Spleen (tissue), 11 donors: ENCODE measurements around the gene THRA. TPM values are rescaled to one million over a fixed set of nuclear protein-coding genes. Genes with fewer than 3 reads are reported as not detected.

ENCODE experiments used
- DNase-seq: peaks from one replicate; pipeline ENCODE4 v3.0.0-alpha.2; 2020
- H3K27ac ChIP-seq, 8 donors: fragments of 200-600 bp; sonication (generic) in 7 of 8; 1 replicate in 4 of 8; 2 replicates in 4 of 8; pipeline versions ENCODE4 v1.5.0 to v1.8.0; 2016 to 2021; ENCODE audit warnings: inconsistent platforms in 4 of 8, mild to moderate bottlenecking in 4 of 8, moderate library complexity in 1 of 8
- H3K27me3 ChIP-seq, 7 donors: fragments of 200-600 bp; sonication (generic) in 6 of 7; replicated peaks in 1 of 7; 1 replicate in 4 of 7; 2 replicates in 3 of 7; pipeline versions ENCODE4 v1.5.0 to v1.8.0; 2016 to 2021; ENCODE audit warnings: inconsistent platforms in 3 of 7, mild to moderate bottlenecking in 1 of 7
- H3K36me3 ChIP-seq, 6 donors: fragments of 200-600 bp; sonication (generic) in 5 of 6; 1 replicate in 4 of 6; 2 replicates in 2 of 6; pipeline versions ENCODE4 v1.5.0 to v1.8.0; 2016 to 2021; ENCODE audit warnings: inconsistent platforms in 2 of 6
- H3K4me1 ChIP-seq, 6 donors: fragments of 200-600 bp; sonication (generic) in 5 of 6; 1 replicate in 3 of 6; 2 replicates in 3 of 6; pipeline versions ENCODE4 v1.5.0 to v1.8.0; 2016 to 2021; ENCODE audit warnings: inconsistent platforms in 3 of 6
- H3K4me3 ChIP-seq, 8 donors: fragments of 200-600 bp; sonication (generic) in 7 of 8; 1 replicate in 4 of 8; 2 replicates in 4 of 8; pipeline versions ENCODE4 v1.5.0 to v1.8.0; 2016 to 2021; ENCODE audit warnings: inconsistent platforms in 4 of 8, mild to moderate bottlenecking in 4 of 8, moderate library complexity in 2 of 8
- H3K9me3 ChIP-seq, 8 donors: fragments of 200-600 bp; sonication (generic) in 7 of 8; 1 replicate in 4 of 8; 2 replicates in 4 of 8; pipeline versions ENCODE4 v1.5.0 to v1.8.0; 2016 to 2021; ENCODE audit warnings: inconsistent platforms in 4 of 8
- CTCF ChIP-seq, 11 experiments: fragments of 200-600 bp in 7 of 11; fragments of 450-650 bp in 4 of 11; sonication (generic) in 4 of 11; IDR thresholded peaks in 8 of 11; conservative IDR thresholded peaks in 3 of 11; 1 replicate in 7 of 11; 2 replicates in 4 of 11; pipeline versions ENCODE4 v1.4.0 to v1.8.0; 2016 to 2021; ENCODE audit warnings: antibody characterized with exemption in 11 of 11, inconsistent platforms in 4 of 11, mild to moderate bottlenecking in 1 of 11
- POLR2A ChIP-seq, 3 donors: fragments of 450-650 bp; IDR thresholded peaks; one replicate each; pipeline ENCODE4 v1.5.1; 2017; ENCODE audit warnings: antibody characterized with exemption in 3 of 3, mild to moderate bottlenecking in 1 of 3
- POLR2AphosphoS5 ChIP-seq, 3 donors: sonication (generic); formaldehyde crosslinking; IDR thresholded peaks; one replicate each; pipeline ENCODE4 v1.5.1; 2017; ENCODE audit warnings: antibody characterized with exemption in 3 of 3
- WGBS, 5 donors: extraction: QIAGEN DNeasy Blood & Tissue Kit in 3 of 5; methylation state at CpG; one replicate each; pipeline versions ENCODE4 v1.1.5 to v1.1.7; 2013 to 2018; 5-methylcytosine and 5-hydroxymethylcytosine counted together
- intact Hi-C: fragments of 100-400 bp; cut with DNase I; formaldehyde crosslinking; loops from one replicate; pipeline ENCODE4 v1.15.0; 2023; ENCODE audit warnings: low total_unique reads
- polyA plus RNA-seq, 3 donors: library from polyadenylated mRNA; stranded (reverse); fragments of 200-250 nt; gene quantifications; one replicate each; pipeline ENCODE4 v1.2.1, GENCODE V29; 2013
- total RNA-seq, 7 donors: library from RNA; depleted of rRNA in 3 of 7; stranded (reverse); fragments of >200 nt in 3 of 7; fragmentation: NEBNext Ultra II Directional in 4 of 7; extraction: Animal tissue kit (Norgen Biotek cat#: 25700) in 4 of 7; gene quantifications; one replicate each; pipeline versions ENCODE4 v1.1.0 to v1.2.1, GENCODE V29; 2016 to 2021
- donor health status: healthy with polysubstance abuse.
- donor health status: DM: no; HTN: no; CAD: no; lungs with moderate emphysema.
- donor health status: DM: no; HTN: no; CAD: no.
- donor health status: Bipolar disorder and iron deficiency.
- donor health status: healthy.
- donor health status: DM: no; HTN: no; CAD: no.
- donor health status: DM: yes; HTN: yes; CAD: no.

THRA gene
- total and polyA plus RNA-seq, 10 donors, result 3.9 to 36.1 (median 16.9) TPM

GRCh38 chr17:40022961-40023541 is 39.7 kb upstream of the THRA start:
- no peak overlapping the region for H3K4me3 ChIP-seq

GRCh38 chr17:40023590-40024292 is 39.0 kb upstream of the THRA start:
- WGBS, 5 donors, result 71 to 84% (median 77%) methylated on average over 10 of the region's 10 CpGs
- no peak overlapping the region for H3K4me3 ChIP-seq

More at GRCh38 chr17:40022961-40023541, 39.7 kb upstream of the THRA start:
- intact Hi-C loops, result no loop called here
- H3K27ac ChIP-seq, result peak overlapping the region in 3 of 8 donors; percentile 15 to 74 (median 24)
- no peaks in the 10 kb centered on the region for H3K27me3 ChIP-seq
- H3K4me1 ChIP-seq, result peaks cover 20 to 94% (median 57%) of the 10 kb centered on the region in 6 donors
- TF ChIP-seq CTCF (IDR thresholded peaks at IDR 0.05 in 8 of 11, conservative IDR thresholded peaks at IDR 0.05 in 3 of 11) (no peak), POLR2A (IDR thresholded peaks at IDR 0.05) (no peak), POLR2AphosphoS5 (IDR thresholded peaks at IDR 0.05) (no peak)
- WGBS, 5 donors, result 90 to 97% (median 94%) methylated on average over 17 to 19 of the region's 19 CpGs
- no peak for DNase-seq
- H3K9me3 ChIP-seq, result no peaks in the 10 kb centered on the region
- H3K36me3 ChIP-seq, result peaks cover 0 to 100% (median 64%) of the 10 kb centered on the region in 6 donors

DNA sequence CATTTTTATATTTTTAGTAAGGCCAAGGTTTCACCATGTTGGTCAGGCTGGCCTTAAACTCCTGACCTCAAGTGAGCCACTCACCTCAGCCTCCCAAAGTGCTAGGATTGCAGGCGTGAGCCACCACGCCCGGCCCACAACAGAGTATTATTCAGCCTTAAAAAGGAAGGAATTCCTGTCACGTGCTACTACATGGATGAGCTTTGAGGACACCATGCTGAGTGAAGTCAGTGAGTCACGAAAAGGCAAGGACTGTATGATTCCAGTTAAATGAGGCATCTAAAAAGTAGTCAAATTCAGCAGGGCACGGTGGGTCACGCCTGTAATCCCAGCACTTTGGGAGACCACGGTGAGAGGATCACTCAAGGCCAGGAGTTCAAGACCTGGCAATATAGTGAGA is 37.9 kb upstream of the THRA start:
- Histone ChIP-seq H3K4me3 (no peak overlapping the region), H3K36me3 (peaks cover 0 to 100% (median 75%) of the 10 kb centered on the region in 6 donors), H3K9me3 (no peaks in the 10 kb centered on the region), H3K27ac (peak overlapping the region in 2 of 8 donors; percentile 53 to 74), H3K4me1 (peaks cover 12 to 75% (median 47%) of the 10 kb centered on the region in 6 donors), H3K27me3 (no peaks in the 10 kb centered on the region)
- 78 to 91% (median 86%) methylated on average over 8 of the region's 8 CpGs for WGBS, 5 donors
- TF ChIP-seq POLR2A (IDR thresholded peaks at IDR 0.05) (no peak), CTCF (IDR thresholded peaks at IDR 0.05 in 8 of 11, conservative IDR thresholded peaks at IDR 0.05 in 3 of 11) (no peak), POLR2AphosphoS5 (IDR thresholded peaks at IDR 0.05) (no peak)
- DNase-seq, result no peak
- intact Hi-C loops, result no loop called here

More at GRCh38 chr17:40023590-40024292, 39.0 kb upstream of the THRA start:
- intact Hi-C loops, result no loop called here
- DNase-seq, result no peak
- H3K36me3 ChIP-seq, result peaks cover 0 to 100% (median 71%) of the 10 kb centered on the region in 6 donors
- H3K9me3 ChIP-seq, result no peaks in the 10 kb centered on the region
- H3K4me1 ChIP-seq, result peaks cover 13 to 87% (median 53%) of the 10 kb centered on the region in 6 donors
- no peaks in the 10 kb centered on the region for H3K27me3 ChIP-seq
- no peak for TF ChIP-seq POLR2A (IDR thresholded peaks at IDR 0.05)
- peak in 1 of 3 donors; percentile 19 for TF ChIP-seq POLR2AphosphoS5 (IDR thresholded peaks at IDR 0.05)
- H3K27ac ChIP-seq, result peak overlapping the region in 4 of 8 donors; percentile 4 to 74 (median 20)

DNA sequence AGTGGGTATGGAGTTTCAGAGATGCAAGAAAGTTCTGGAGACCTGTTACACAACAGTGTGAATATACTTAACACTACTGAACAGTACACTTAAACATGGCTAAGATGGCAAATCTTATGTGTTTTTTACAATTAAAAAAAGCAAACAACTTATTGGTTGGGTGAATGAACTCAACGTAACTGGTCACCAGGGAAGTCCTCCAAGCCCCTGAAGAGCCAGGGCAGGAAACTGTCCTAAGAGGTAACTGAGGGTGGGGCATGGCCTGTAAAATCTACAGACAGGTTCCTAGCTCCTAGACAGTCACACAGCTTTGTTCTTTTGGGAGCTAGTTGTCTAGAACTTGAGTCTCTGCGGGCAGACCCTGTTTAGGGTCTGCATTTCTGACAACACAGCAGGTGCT is 37.2 kb upstream of the THRA start:
- no peak overlapping the region for H3K4me3 ChIP-seq
- no peaks in the 10 kb centered on the region for H3K9me3 ChIP-seq
- peak overlapping the region in 3 of 8 donors; percentile 22 to 74 (median 53) for H3K27ac ChIP-seq
- intact Hi-C loops, result no loop called here
- TF ChIP-seq POLR2A (IDR thresholded peaks at IDR 0.05), result no peak
- peaks cover 0 to 100% (median 76%) of the 10 kb centered on the region in 6 donors for H3K36me3 ChIP-seq
- DNase-seq, result no peak
- H3K4me1 ChIP-seq, result peaks cover 12 to 68% (median 44%) of the 10 kb centered on the region in 6 donors
- H3K27me3 ChIP-seq, result no peaks in the 10 kb centered on the region
- WGBS, 5 donors, result 81 to 94% (median 85%) methylated on average over 2 of the region's 2 CpGs
